Measurements from ENCODE around the gene OR10H2. TPM values are rescaled to one million over a fixed set of nuclear protein-coding genes. Genes with fewer than 3 reads are reported as not detected.

OR10H2 gene
- total and polyA plus RNA-seq, 11 donors: not detected

DNA sequence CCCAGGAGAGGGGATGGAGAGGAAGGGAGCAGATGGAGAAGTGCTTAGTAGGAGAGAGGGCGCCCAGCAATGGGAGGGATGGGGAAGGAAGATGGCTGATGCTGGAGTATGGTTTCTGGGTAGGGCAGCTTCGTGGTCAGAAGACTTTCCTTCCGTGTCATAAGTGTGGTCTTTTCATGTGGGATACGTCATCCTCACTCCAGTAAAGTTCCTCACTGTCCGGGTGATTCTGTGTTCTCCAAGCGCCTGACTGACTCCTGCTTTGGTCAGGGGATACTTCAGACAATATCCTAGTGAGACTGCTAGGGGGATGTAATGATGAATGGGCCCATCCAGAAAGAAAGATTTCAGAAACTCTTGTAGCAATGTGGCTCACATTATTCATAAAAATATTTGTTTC is 6.1 kb downstream of the OR10H2 start:
- H3K4me3 ChIP-seq: no peak overlapping the region
- H3K4me1 ChIP-seq: peaks cover 0 to 7% (median 0%) of the 10 kb centered on the region in 12 donors
- TF ChIP-seq, protein P1, sequence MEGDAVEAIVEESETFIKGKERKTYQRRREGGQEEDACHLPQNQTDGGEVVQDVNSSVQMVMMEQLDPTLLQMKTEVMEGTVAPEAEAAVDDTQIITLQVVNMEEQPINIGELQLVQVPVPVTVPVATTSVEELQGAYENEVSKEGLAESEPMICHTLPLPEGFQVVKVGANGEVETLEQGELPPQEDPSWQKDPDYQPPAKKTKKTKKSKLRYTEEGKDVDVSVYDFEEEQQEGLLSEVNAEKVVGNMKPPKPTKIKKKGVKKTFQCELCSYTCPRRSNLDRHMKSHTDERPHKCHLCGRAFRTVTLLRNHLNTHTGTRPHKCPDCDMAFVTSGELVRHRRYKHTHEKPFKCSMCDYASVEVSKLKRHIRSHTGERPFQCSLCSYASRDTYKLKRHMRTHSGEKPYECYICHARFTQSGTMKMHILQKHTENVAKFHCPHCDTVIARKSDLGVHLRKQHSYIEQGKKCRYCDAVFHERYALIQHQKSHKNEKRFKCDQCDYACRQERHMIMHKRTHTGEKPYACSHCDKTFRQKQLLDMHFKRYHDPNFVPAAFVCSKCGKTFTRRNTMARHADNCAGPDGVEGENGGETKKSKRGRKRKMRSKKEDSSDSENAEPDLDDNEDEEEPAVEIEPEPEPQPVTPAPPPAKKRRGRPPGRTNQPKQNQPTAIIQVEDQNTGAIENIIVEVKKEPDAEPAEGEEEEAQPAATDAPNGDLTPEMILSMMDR (IDR thresholded peaks at IDR 0.05): no peak
- no peak for TF ChIP-seq POLR2A (IDR thresholded peaks at IDR 0.05)
- H3K9me3 ChIP-seq: peaks cover 0 to 13% (median 0%) of the 10 kb centered on the region in 12 donors
- ATAC-seq: no peak
- no peak for DNase-seq
- intact Hi-C loops (cut with DNase I): no loop called here
- no peaks in the 10 kb centered on the region for H3K27me3 ChIP-seq
- no peaks in the 10 kb centered on the region for H3K36me3 ChIP-seq
- 60 to 75% (median 67%) methylated on average over 6 of the region's 6 CpGs for WGBS, 4 donors
- H3K27ac ChIP-seq: no peak overlapping the region

DNA sequence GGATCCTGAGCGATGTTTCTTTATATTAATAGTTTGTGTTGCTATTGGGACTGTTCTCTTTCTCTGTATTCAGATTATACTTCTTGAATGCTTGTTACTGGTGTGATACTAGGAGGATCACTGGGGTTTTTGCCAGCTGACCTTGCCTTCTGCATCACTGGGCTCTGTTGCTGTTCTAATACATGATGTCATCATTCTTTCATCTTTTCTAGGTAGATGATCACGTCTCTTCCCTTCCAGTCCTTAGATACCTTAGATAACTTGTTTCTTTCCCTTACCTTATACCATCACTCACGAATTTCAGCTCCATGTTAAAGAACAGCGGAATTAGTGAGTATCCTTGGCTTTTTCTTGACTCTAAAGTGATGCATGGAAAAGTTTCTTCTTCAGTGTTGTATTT is 9.9 kb downstream of the OR10H2 start, which contains the start of gene OR10H3:
OR10H3 (plus strand) TSS at position 264 of the 400 bp plus-strand sequence. CDS start 3,408 bp downstream, outside the sequence.
- ATAC-seq (no peak), DNase-seq (no peak)
- no peak within 1 kb of the TSS for H3K27ac ChIP-seq
- intact Hi-C loops (cut with DNase I): no loop called here
- H3K4me1 ChIP-seq: peaks cover 0 to 1% (median 0%) of the 10 kb centered on the region in 12 donors
- peaks cover 0 to 4% (median 0%) of the 10 kb centered on the region in 9 donors for H3K27me3 ChIP-seq
- no peak within 1 kb of the TSS for H3K4me3 ChIP-seq
- 62 to 67% (median 65%) methylated on average over 4 of the region's 4 CpGs for WGBS, 4 donors
- TF ChIP-seq, protein P1 (IDR thresholded peaks at IDR 0.05): no peak
- TF ChIP-seq POLR2A (IDR thresholded peaks at IDR 0.05): no peak
- peaks cover 0 to 23% (median 15%) of the 10 kb centered on the region in 12 donors for H3K9me3 ChIP-seq
- H3K36me3 ChIP-seq: no peaks in the 10 kb centered on the region

DNA sequence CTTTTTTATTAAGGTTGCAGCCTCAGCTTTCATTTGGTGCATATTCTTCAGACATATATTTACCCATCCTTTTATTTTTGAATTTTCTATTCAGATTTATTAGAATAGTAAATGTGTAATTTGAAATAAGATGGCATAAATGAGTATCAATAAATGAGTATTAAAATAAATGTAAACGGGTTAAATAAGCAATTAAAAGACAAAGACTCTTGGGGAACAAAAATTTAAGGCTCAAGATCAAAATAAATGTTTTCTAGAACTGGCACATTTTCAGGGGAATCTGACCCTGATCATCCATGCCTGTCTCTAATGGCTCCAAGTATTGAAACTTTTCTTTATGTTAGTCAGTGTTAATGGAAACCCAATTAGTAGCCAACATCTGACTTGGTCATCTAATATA is 13.0 kb downstream of the OR10H2 start:
- Histone ChIP-seq H3K9me3 (peaks cover 0 to 23% (median 15%) of the 10 kb centered on the region in 12 donors), H3K4me1 (no peaks in the 10 kb centered on the region), H3K27me3 (peaks cover 0 to 13% (median 0%) of the 10 kb centered on the region in 9 donors), H3K4me3 (no peak overlapping the region), H3K27ac (no peak overlapping the region), H3K36me3 (no peaks in the 10 kb centered on the region)
- intact Hi-C loops (cut with DNase I): no loop called here
- TF ChIP-seq POLR2A (IDR thresholded peaks at IDR 0.05): no peak
- TF ChIP-seq, protein P1 (IDR thresholded peaks at IDR 0.05): no peak
- ATAC-seq (no peak), DNase-seq (no peak)
- WGBS, 4 donors: 57 to 67% (median 63%) methylated on average over 1 of the region's 1 CpG

DNA sequence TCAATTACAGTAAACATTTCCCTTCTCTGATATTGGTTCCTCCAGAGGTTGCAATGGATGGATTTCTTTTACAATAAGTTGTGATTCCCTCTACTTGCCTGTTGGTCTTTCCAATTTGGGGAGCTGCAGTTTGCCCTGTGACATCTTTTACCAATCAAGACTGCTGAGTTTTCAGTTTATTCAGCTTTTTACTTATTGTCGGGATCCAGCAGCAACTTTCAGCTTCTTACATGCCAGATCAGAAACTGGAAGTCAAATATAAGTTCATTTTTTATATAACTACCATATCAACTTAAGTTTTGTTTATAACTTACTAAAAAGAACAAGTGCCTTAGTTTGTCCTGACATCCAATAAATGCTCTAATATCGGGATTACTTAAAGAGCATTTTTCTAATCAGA is 20.4 kb downstream of the OR10H2 start:
- Histone ChIP-seq H3K4me1 (no peaks in the 10 kb centered on the region), H3K4me3 (no peak overlapping the region), H3K27ac (no peak overlapping the region), H3K27me3 (peaks cover 0 to 38% (median 0%) of the 10 kb centered on the region in 9 donors), H3K9me3 (peaks cover 0 to 4% (median 0%) of the 10 kb centered on the region in 12 donors), H3K36me3 (no peaks in the 10 kb centered on the region)
- 71 to 91% (median 81%) methylated on average over 2 of the region's 2 CpGs for WGBS, 4 donors
- intact Hi-C loops (cut with DNase I): no loop called here
- ATAC-seq (no peak), DNase-seq (no peak)
- TF ChIP-seq POLR2A (IDR thresholded peaks at IDR 0.05): no peak
- TF ChIP-seq, protein P1 (IDR thresholded peaks at IDR 0.05): no peak
